HCT116 (cell line): Measurements from ENCODE around the gene DHRS7C. TPM values are rescaled to one million over a fixed set of nuclear protein-coding genes. Genes with fewer than 3 reads are reported as not detected.

Source experiments
- ATAC-seq: fragments of 200-7000 bp; cut with Tn5 transposase; 2 replicates; pipeline ENCODE4 v1.9.1; 2020; ENCODE audit warnings: mild to moderate bottlenecking, moderate library complexity
- BruUV-seq: library from RNA; stranded (reverse); fragments of 400-500 nt; replicated peaks from 2 replicates; lab custom pipeline; 2021; lab: Mats Ljungman, UMichigan
- CTCF ChIA-PET: fragments of 300-600 bp; sonication (Branson Sonifier 250); formaldehyde crosslinking; loops from one replicate; lab custom pipeline; 2021; ENCODE audit warnings: antibody characterized with exemption; lab: Charles Lee
- POLR2A ChIA-PET: fragments of 300-600, 350-600 bp; sonication (Branson Sonifier 250); formaldehyde crosslinking; loops from one replicate; lab custom pipeline; 2021; ENCODE audit warnings: antibody characterized with exemption; lab: Charles Lee
- RAD21 ChIA-PET, 2 experiments: fragments of 300-600 bp; sonication (Branson Sonifier 250); formaldehyde crosslinking; loops; one replicate each; lab custom pipeline; 2023; ENCODE audit warnings: low total read pairs in 2 of 2; ENCODE audit not compliant: uncharacterized antibody in 2 of 2, unreplicated experiment in 2 of 2, low non-redundant PET in 1 of 2; lab: Charles Lee
- DNase-seq: peaks from one replicate; pipeline ENCODE4 v3.0.0-alpha.2; 2010; ENCODE audit warnings: low read depth, low spot score
- H2AFZ ChIP-seq: fragments of 200-600 bp; shearing (Covaris generic), sonication (generic); 2 replicates; pipeline ENCODE4 v1.6.1; 2017; ENCODE audit warnings: low read depth, mixed run types, mixed read lengths, antibody characterized with exemption, low read length; ENCODE audit not compliant: poor library complexity, severe bottlenecking
- H3K27ac ChIP-seq: 2 replicates; pipeline ENCODE4 v1.5.1; 2012; ENCODE audit warnings: low read depth, low read length
- H3K27me3 ChIP-seq: fragments of 200-600 bp; sonication (generic); 2 replicates; pipeline ENCODE4 v1.6.1; 2016; ENCODE audit warnings: mixed run types, low read length, mixed read lengths; ENCODE audit not compliant: insufficient read depth
- H3K36me3 ChIP-seq, 2 experiments: fragments of 200-500 bp in 1 of 2; fragments of 200-600 bp in 1 of 2; sonication (Bioruptor generic) in 1 of 2; sonication (generic) in 1 of 2; 2 replicates each; pipeline versions ENCODE4 v1.5.1 to v1.6.1; 2014 to 2016; ENCODE audit warnings: low read length in 2 of 2, inconsistent platforms in 1 of 2, mixed read lengths in 1 of 2, mixed run types in 1 of 2; ENCODE audit not compliant: insufficient read depth in 2 of 2, control insufficient read depth in 1 of 2
- H3K4me1 ChIP-seq, 2 experiments: fragments of 200-600 bp in 1 of 2; sonication (generic) in 1 of 2; 2 replicates each; pipeline versions ENCODE4 v1.5.1 to v1.6.1; 2012 to 2017; ENCODE audit warnings: low read length in 2 of 2, inconsistent platforms in 1 of 2, mild to moderate bottlenecking in 1 of 2, mixed read lengths in 1 of 2, mixed run types in 1 of 2, moderate library complexity in 1 of 2; ENCODE audit not compliant: insufficient read depth in 2 of 2, control insufficient read depth in 1 of 2
- H3K4me2 ChIP-seq: fragments of 200-600 bp; sonication (generic); 2 replicates; pipeline ENCODE4 v1.6.1; 2017; ENCODE audit warnings: mixed run types, low read length, mixed read lengths
- H3K4me3 ChIP-seq, 2 experiments: fragments of 200-600 bp in 1 of 2; sonication (generic) in 1 of 2; replicated peaks in 1 of 2; 2 replicates each; pipeline ENCODE4 v1.5.1; 2011 to 2016; ENCODE audit warnings: low read length in 2 of 2, control low read depth in 1 of 2, low read depth in 1 of 2, mild to moderate bottlenecking in 1 of 2, mixed read lengths in 1 of 2, mixed run types in 1 of 2
- H3K79me2 ChIP-seq: fragments of 200-600 bp; sonication (generic); 2 replicates; pipeline ENCODE4 v1.6.1; 2017; ENCODE audit warnings: mild to moderate bottlenecking, mixed run types, low read length, moderate library complexity, mixed read lengths; ENCODE audit not compliant: insufficient read depth
- H3K9ac ChIP-seq: fragments of 200-600 bp; sonication (generic); 2 replicates; pipeline ENCODE4 v1.6.1; 2016; ENCODE audit warnings: low read length, mixed read lengths
- H3K9me2 ChIP-seq: fragments of 200-600 bp; sonication (generic), shearing (Covaris generic); 2 replicates; pipeline ENCODE4 v1.6.1; 2017; ENCODE audit warnings: mixed run types, mild to moderate bottlenecking, moderate library complexity; ENCODE audit not compliant: insufficient read depth
- H3K9me3 ChIP-seq, 2 experiments: fragments of 200-500 bp in 1 of 2; fragments of 200-600 bp in 1 of 2; sonication (Bioruptor generic) in 1 of 2; sonication (generic) in 1 of 2; 2 replicates each; pipeline ENCODE4 v1.6.1; 2014 to 2017; ENCODE audit warnings: low read length in 2 of 2, mixed read lengths in 2 of 2, inconsistent platforms in 1 of 2, low read depth in 1 of 2, mild to moderate bottlenecking in 1 of 2, mixed run types in 1 of 2, moderate library complexity in 1 of 2; ENCODE audit not compliant: control insufficient read depth in 1 of 2, insufficient read depth in 1 of 2
- H4K20me1 ChIP-seq: fragments of 200-600 bp; sonication (generic), shearing (Covaris generic); 2 replicates; pipeline ENCODE4 v1.6.1; 2017; ENCODE audit warnings: mixed run types, mild to moderate bottlenecking, moderate library complexity; ENCODE audit not compliant: insufficient read depth
- CEBPB ChIP-seq: IDR thresholded peaks from 2 replicates; pipeline ENCODE4 v1.6.1; 2012; ENCODE audit warnings: low read depth
- EGR1 ChIP-seq: IDR thresholded peaks from 2 replicates; pipeline ENCODE4 v1.6.1; 2012; ENCODE audit warnings: low read depth
- ELF1 ChIP-seq: IDR thresholded peaks from 2 replicates; pipeline ENCODE4 v1.6.1; 2012; ENCODE audit warnings: low read depth, borderline replicate concordance
- EZH2phosphoT487 ChIP-seq: fragments of 200-600 bp; IDR thresholded peaks from 2 replicates; pipeline ENCODE4 v1.6.1; 2018; ENCODE audit warnings: antibody characterized with exemption, borderline replicate concordance
- FOSL1 ChIP-seq: IDR thresholded peaks from 2 replicates; pipeline ENCODE4 v1.6.1; 2012; ENCODE audit warnings: low read depth
- POLR2A ChIP-seq: IDR thresholded peaks from 2 replicates; pipeline ENCODE4 v1.7.0; 2011; ENCODE audit warnings: borderline replicate concordance; ENCODE audit not compliant: insufficient read depth, insufficient read length; ENCODE audit errors: extremely low read depth
- POLR2AphosphoS5 ChIP-seq: IDR thresholded peaks from 2 replicates; pipeline ENCODE4 v1.6.1; 2011; ENCODE audit warnings: mild to moderate bottlenecking, low read depth, low read length, moderate library complexity
- SP1 ChIP-seq: IDR thresholded peaks from 2 replicates; pipeline ENCODE4 v1.6.1; 2012; ENCODE audit warnings: low read depth
- SRF ChIP-seq: IDR thresholded peaks from 2 replicates; pipeline ENCODE4 v1.6.1; 2012; ENCODE audit warnings: low read depth
- ZFX ChIP-seq: fragments of 450-650 bp; IDR thresholded peaks from 2 replicates; pipeline ENCODE4 v1.6.1; 2017
- ZNF274 ChIP-seq: fragments of 200-500 bp; sonication (Bioruptor generic); IDR thresholded peaks from 2 replicates; pipeline ENCODE4 v1.6.1; 2014; ENCODE audit warnings: mild to moderate bottlenecking, low read depth, low read length, inconsistent platforms
- intact Hi-C: fragments of 100-400 bp; cut with micrococcal nuclease; formaldehyde crosslinking; loops from 2 replicates; pipeline ENCODE4 v1.10.0; 2022
- total RNA-seq: library from RNA; stranded (reverse); gene quantifications from one replicate; pipeline ENCODE4 v1.2.1, GENCODE V29; 2021; ENCODE audit not compliant: unreplicated experiment
- TF ChIP-seq, protein P1 (sequence below): IDR thresholded peaks from 2 replicates; pipeline ENCODE4 v1.6.1; 2011; ENCODE audit warnings: mild to moderate bottlenecking, low read length, moderate library complexity; ENCODE audit not compliant: insufficient replicate concordance; ENCODE audit errors: extremely low read depth
- TF ChIP-seq, protein P2 (sequence below): IDR thresholded peaks from 2 replicates; pipeline ENCODE4 v1.6.1; 2012; ENCODE audit warnings: low read depth
- TF ChIP-seq, protein P3 (sequence below): IDR thresholded peaks from 2 replicates; pipeline ENCODE4 v1.6.1; 2012

The DHRS7C gene
- total RNA-seq, 1 experiment from 2014 or later, result not detected

DNA sequence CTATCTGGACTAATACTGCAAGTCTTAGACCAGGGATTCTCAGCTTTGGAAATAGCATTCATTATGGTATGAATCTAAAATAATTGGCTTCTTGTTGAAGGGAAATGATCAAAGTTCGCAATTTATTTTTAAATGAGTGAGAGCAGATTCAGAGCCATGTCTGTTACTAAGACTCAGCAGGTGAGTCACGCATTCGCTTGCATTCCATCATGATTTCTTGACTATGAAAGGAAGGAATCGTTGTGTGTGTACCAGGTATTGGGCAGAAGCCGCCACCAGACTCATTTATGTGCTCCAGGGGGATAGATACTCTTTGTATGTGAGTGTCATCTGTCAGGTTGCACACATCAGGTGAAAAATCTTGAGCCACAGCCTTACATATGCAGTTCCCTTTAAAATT, 19.7 kb upstream of the DHRS7C start:
- Histone ChIP-seq H3K4me1 (0 out of 4 replicates have a peak, but pooled peaks cover 0 to 3% of the 10 kb centered on the region in 2 experiments), H3K4me3 (no peak overlapping the region), H3K9me2 (no peaks in the 10 kb centered on the region), H3K9me3 (no peaks in the 10 kb centered on the region), H2AFZ (no peak overlapping the region), H3K9ac (no peak overlapping the region), H3K4me2 (no peak overlapping the region), H3K36me3 (no peaks in the 10 kb centered on the region), H3K27me3 (no peaks in the 10 kb centered on the region), H3K79me2 (no peaks in the 10 kb centered on the region), H4K20me1 (no peaks in the 10 kb centered on the region), H3K27ac (no peak overlapping the region)
- intact Hi-C loops, result no loop called here
- POLR2A ChIA-PET, result no interaction called here
- no peak for TF ChIP-seq ELF1
- no peak for TF ChIP-seq POLR2A
- TF ChIP-seq, protein P1, sequence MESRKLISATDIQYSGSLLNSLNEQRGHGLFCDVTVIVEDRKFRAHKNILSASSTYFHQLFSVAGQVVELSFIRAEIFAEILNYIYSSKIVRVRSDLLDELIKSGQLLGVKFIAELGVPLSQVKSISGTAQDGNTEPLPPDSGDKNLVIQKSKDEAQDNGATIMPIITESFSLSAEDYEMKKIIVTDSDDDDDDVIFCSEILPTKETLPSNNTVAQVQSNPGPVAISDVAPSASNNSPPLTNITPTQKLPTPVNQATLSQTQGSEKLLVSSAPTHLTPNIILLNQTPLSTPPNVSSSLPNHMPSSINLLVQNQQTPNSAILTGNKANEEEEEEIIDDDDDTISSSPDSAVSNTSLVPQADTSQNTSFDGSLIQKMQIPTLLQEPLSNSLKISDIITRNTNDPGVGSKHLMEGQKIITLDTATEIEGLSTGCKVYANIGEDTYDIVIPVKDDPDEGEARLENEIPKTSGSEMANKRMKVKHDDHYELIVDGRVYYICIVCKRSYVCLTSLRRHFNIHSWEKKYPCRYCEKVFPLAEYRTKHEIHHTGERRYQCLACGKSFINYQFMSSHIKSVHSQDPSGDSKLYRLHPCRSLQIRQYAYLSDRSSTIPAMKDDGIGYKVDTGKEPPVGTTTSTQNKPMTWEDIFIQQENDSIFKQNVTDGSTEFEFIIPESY, result no peak
- no peak for TF ChIP-seq SRF
- TF ChIP-seq ZFX, result no peak
- no peak for TF ChIP-seq ZNF274
- TF ChIP-seq FOSL1, result no peak
- TF ChIP-seq POLR2AphosphoS5, result no peak
- TF ChIP-seq CEBPB, result no peak
- TF ChIP-seq, protein P2, sequence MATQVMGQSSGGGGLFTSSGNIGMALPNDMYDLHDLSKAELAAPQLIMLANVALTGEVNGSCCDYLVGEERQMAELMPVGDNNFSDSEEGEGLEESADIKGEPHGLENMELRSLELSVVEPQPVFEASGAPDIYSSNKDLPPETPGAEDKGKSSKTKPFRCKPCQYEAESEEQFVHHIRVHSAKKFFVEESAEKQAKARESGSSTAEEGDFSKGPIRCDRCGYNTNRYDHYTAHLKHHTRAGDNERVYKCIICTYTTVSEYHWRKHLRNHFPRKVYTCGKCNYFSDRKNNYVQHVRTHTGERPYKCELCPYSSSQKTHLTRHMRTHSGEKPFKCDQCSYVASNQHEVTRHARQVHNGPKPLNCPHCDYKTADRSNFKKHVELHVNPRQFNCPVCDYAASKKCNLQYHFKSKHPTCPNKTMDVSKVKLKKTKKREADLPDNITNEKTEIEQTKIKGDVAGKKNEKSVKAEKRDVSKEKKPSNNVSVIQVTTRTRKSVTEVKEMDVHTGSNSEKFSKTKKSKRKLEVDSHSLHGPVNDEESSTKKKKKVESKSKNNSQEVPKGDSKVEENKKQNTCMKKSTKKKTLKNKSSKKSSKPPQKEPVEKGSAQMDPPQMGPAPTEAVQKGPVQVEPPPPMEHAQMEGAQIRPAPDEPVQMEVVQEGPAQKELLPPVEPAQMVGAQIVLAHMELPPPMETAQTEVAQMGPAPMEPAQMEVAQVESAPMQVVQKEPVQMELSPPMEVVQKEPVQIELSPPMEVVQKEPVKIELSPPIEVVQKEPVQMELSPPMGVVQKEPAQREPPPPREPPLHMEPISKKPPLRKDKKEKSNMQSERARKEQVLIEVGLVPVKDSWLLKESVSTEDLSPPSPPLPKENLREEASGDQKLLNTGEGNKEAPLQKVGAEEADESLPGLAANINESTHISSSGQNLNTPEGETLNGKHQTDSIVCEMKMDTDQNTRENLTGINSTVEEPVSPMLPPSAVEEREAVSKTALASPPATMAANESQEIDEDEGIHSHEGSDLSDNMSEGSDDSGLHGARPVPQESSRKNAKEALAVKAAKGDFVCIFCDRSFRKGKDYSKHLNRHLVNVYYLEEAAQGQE, result no peak
- TF ChIP-seq EZH2phosphoT487, result no peak
- no peak for TF ChIP-seq SP1
- TF ChIP-seq EGR1, result no peak
- TF ChIP-seq, protein P3, sequence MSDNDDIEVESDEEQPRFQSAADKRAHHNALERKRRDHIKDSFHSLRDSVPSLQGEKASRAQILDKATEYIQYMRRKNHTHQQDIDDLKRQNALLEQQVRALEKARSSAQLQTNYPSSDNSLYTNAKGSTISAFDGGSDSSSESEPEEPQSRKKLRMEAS, result no peak
- ATAC-seq, result no peak
- RAD21 ChIA-PET, result no interaction called here
- BruUV-seq, result no TSS peak
- DNase-seq, result no peak
- CTCF ChIA-PET, result no interaction called here
